GM18519 (cell line): ENCODE data around the gene ADGRL1.
"Not testable (repeated sequence)": the region's sequence is repeated elsewhere in the genome, so short reads cannot be mapped to it uniquely, and the experiment has no call there.

Experiments
- ATAC-seq: cut with Tn5 transposase; IDR thresholded peaks from one replicate; pipeline ENCODE4 v1.9.1; 2021; ENCODE audit warnings: mild to moderate bottlenecking, moderate library complexity; ENCODE audit not compliant: unreplicated experiment, low FRiP score

Gene ADGRL1

GRCh38 chr19:14221345-14221744 is 15.4 kb upstream of the ADGRL1 start:
- ATAC-seq: not testable (repeated sequence)

GRCh38 chr19:14218620-14219330 is 12.8 kb upstream of the ADGRL1 start:
- ATAC-seq: no peak

GRCh38 chr19:14217886-14218285 is 11.9 kb upstream of the ADGRL1 start:
- ATAC-seq: not testable (repeated sequence)

GRCh38 chr19:14214580-14214979 is 8.6 kb upstream of the ADGRL1 start:
- no peak for ATAC-seq

GRCh38 chr19:14210182-14210581 is 4.2 kb upstream of the ADGRL1 start:
- not testable (repeated sequence) for ATAC-seq

- ATAC-seq: not testable (repeated sequence)
Observed at GRCh38 chr19:14209401-14209800, 3.4 kb upstream of the ADGRL1 start.

GRCh38 chr19:14208496-14208895 is 2.5 kb upstream of the ADGRL1 start:
- not testable (repeated sequence) for ATAC-seq

GRCh38 chr19:14207796-14208195 is 1.8 kb upstream of the ADGRL1 start:
- not testable (repeated sequence) for ATAC-seq

- ATAC-seq: not testable (repeated sequence)
Observed at GRCh38 chr19:14206737-14207726, 1.1 kb upstream of the ADGRL1 start.

GRCh38 chr19:14206308-14206707 is 339 bp upstream of the ADGRL1 start:
- not testable (repeated sequence) for ATAC-seq

GRCh38 chr19:14204676-14205451 is 1.1 kb downstream of the ADGRL1 start:
- not testable (repeated sequence) for ATAC-seq

- ATAC-seq: not testable (repeated sequence)
Observed at GRCh38 chr19:14204219-14204618, 1.8 kb downstream of the ADGRL1 start.

GRCh38 chr19:14203788-14204187 is 2.2 kb downstream of the ADGRL1 start:
- not testable (repeated sequence) for ATAC-seq

- no peak for ATAC-seq
Observed at GRCh38 chr19:14203177-14203576, 2.8 kb downstream of the ADGRL1 start.

GRCh38 chr19:14201481-14201880 is 4.5 kb downstream of the ADGRL1 start:
- not testable (repeated sequence) for ATAC-seq

GRCh38 chr19:14200147-14200841 is 5.7 kb downstream of the ADGRL1 start:
- not testable (repeated sequence) for ATAC-seq

- no peak for ATAC-seq
Observed at GRCh38 chr19:14198384-14199376, 7.3 kb downstream of the ADGRL1 start.

- no peak for ATAC-seq
Observed at GRCh38 chr19:14197882-14198281, 8.1 kb downstream of the ADGRL1 start.

- not testable (repeated sequence) for ATAC-seq
Observed at GRCh38 chr19:14197288-14197687, 8.7 kb downstream of the ADGRL1 start.
